Keratinocyte (primary cell): Measurements from ENCODE around the gene GPC4. TPM values are rescaled to one million over a fixed set of nuclear protein-coding genes. Genes with fewer than 3 reads are reported as not detected.

ENCODE experiments used
- DNase-seq: peaks from one replicate; pipeline ENCODE4 v3.0.0-alpha.2; 2011; ENCODE audit warnings: low read depth, missing footprints, low spot score
- FAIRE-seq: peaks from 2 replicates; lab custom pipeline; 2011; peaks lifted over from hg19 to GRCh38; lab: Jason Lieb, UNC
- H2AFZ ChIP-seq: 2 replicates; pipeline ENCODE4 v1.6.0; 2012; ENCODE audit warnings: low read length, control low read depth, inconsistent platforms; ENCODE audit not compliant: control insufficient read depth
- H3K27ac ChIP-seq: 2 replicates; pipeline ENCODE4 v1.5.1; 2011; ENCODE audit warnings: low read length; ENCODE audit not compliant: control insufficient read depth, insufficient read depth
- H3K27me3 ChIP-seq: 3 replicates; pipeline ENCODE4 v1.6.0; 2011; ENCODE audit warnings: low read length; ENCODE audit not compliant: control insufficient read depth, insufficient read depth; ENCODE audit errors: extremely low read depth
- H3K36me3 ChIP-seq, 2 experiments: 2 replicates in 1 of 2; 3 replicates in 1 of 2; pipeline ENCODE4 v1.5.1; 2011; ENCODE audit warnings: low read length in 2 of 2, mild to moderate bottlenecking in 1 of 2; ENCODE audit not compliant: control insufficient read depth in 2 of 2, insufficient read depth in 2 of 2; ENCODE audit errors: extremely low read depth in 1 of 2
- H3K4me1 ChIP-seq: 3 replicates; pipeline ENCODE4 v1.5.1; 2011; ENCODE audit warnings: low read length; ENCODE audit not compliant: control insufficient read depth, insufficient read depth; ENCODE audit errors: extremely low read depth
- H3K4me2 ChIP-seq: 3 replicates; pipeline ENCODE4 v1.6.0; 2011; ENCODE audit warnings: low read depth, low read length; ENCODE audit not compliant: control insufficient read depth, insufficient read depth; ENCODE audit errors: extremely low read depth
- H3K4me3 ChIP-seq, 3 experiments: fragments of 200-600 bp in 1 of 3; sonication (generic) in 1 of 3; 2 replicates in 2 of 3; 3 replicates in 1 of 3; pipeline ENCODE4 v1.5.1; 2011 to 2016; ENCODE audit warnings: low read length in 3 of 3, mild to moderate bottlenecking in 3 of 3, control low read depth in 2 of 3, inconsistent platforms in 1 of 3, low read depth in 1 of 3, mixed read lengths in 1 of 3, mixed run types in 1 of 3, moderate library complexity in 1 of 3; ENCODE audit not compliant: control insufficient read depth in 2 of 3, insufficient read depth in 2 of 3; ENCODE audit errors: extremely low read depth in 1 of 3
- H3K79me2 ChIP-seq: 2 replicates; pipeline ENCODE4 v1.6.0; 2012; ENCODE audit warnings: low read length; ENCODE audit not compliant: control insufficient read depth, insufficient read depth
- H3K9ac ChIP-seq: 3 replicates; pipeline ENCODE4 v1.6.0; 2011; ENCODE audit warnings: low read length; ENCODE audit not compliant: control insufficient read depth, insufficient read depth; ENCODE audit errors: extremely low read depth
- H3K9me1 ChIP-seq: 3 replicates; pipeline ENCODE4 v1.6.0; 2011; ENCODE audit warnings: low read length; ENCODE audit not compliant: control insufficient read depth, insufficient read depth; ENCODE audit errors: extremely low read depth
- H3K9me3 ChIP-seq: 2 replicates; pipeline ENCODE4 v1.5.1; 2012; ENCODE audit warnings: low read depth, low read length; ENCODE audit not compliant: control insufficient read depth
- H4K20me1 ChIP-seq: 3 replicates; pipeline ENCODE4 v1.6.0; 2011; ENCODE audit warnings: low read length; ENCODE audit not compliant: control insufficient read depth, insufficient read depth; ENCODE audit errors: extremely low read depth
- EZH2 ChIP-seq: IDR thresholded peaks from one replicate; pipeline ENCODE4 v1.6.1; 2012; ENCODE audit warnings: inconsistent platforms, mild to moderate bottlenecking, low read length, moderate library complexity
- dilution Hi-C: fragments of 300-500 bp; cut with MboI; formaldehyde crosslinking; loops from one replicate; pipeline ENCODE4 v1.7.0; 2020; ENCODE audit warnings: low sequenced_read_pairs; ENCODE audit not compliant: extremely low pct_ligation_motif_present
- polyA plus RNA-seq, 5 experiments: library from polyadenylated mRNA; depleted of rRNA in 3 of 5; stranded (reverse) in 3 of 5; stranded (forward) in 1 of 5; unstranded in 1 of 5; fragments of >200 nt; gene quantifications; 1 replicate in 1 of 5; 2 replicates in 3 of 5; 3 replicates in 1 of 5; pipeline versions ENCODE4 v1.2.1 to v1.2.3, GENCODE V29; 2011 to 2012; ENCODE audit warnings: missing spikeins in 2 of 5, low read depth in 1 of 5, low replicate concordance in 1 of 5
- TF ChIP-seq, protein P1 (sequence below), 3 experiments: IDR thresholded peaks in 1 of 3; conservative IDR thresholded peaks in 1 of 3; optimal IDR thresholded peaks in 1 of 3; 2 replicates in 2 of 3; 3 replicates in 1 of 3; pipeline versions ENCODE3 to v1.5.1; 2011; ENCODE audit warnings: low read length in 3 of 3, mild to moderate bottlenecking in 3 of 3, moderate library complexity in 2 of 3, control low read depth in 1 of 3, inconsistent platforms in 1 of 3; ENCODE audit not compliant: insufficient read depth in 2 of 3; ENCODE audit errors: extremely low read depth in 1 of 3

GPC4 gene
- polyA plus RNA-seq, 1 donor (not counting 4 experiments of a cell fraction or from before 2014, with no cell fraction given) = 0.76 TPM

DNA sequence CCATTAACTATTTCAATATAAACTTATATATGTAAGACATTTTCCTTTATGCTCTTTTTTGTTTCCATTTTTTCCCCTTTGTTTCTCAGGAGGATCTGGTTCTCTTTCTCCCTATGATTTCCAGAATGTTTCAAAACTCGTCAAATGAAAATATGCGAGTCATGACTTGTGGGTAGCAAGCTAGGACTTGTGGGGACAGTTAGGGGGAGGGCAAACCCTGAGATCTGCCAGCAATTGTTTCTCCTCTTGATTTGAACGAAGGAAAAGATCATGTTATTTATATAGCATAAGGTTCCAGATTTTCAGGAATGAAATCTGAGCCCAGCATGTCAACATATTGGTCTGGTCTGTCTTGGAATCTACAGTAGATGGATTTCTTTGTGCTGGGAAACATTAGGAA is 28.9 kb upstream of the GPC4 start:
- H3K4me2 ChIP-seq = no peak overlapping the region
- H3K9me3 ChIP-seq = no peaks in the 10 kb centered on the region
- no peaks in the 10 kb centered on the region for H3K9me1 ChIP-seq
- TF ChIP-seq, protein P1, sequence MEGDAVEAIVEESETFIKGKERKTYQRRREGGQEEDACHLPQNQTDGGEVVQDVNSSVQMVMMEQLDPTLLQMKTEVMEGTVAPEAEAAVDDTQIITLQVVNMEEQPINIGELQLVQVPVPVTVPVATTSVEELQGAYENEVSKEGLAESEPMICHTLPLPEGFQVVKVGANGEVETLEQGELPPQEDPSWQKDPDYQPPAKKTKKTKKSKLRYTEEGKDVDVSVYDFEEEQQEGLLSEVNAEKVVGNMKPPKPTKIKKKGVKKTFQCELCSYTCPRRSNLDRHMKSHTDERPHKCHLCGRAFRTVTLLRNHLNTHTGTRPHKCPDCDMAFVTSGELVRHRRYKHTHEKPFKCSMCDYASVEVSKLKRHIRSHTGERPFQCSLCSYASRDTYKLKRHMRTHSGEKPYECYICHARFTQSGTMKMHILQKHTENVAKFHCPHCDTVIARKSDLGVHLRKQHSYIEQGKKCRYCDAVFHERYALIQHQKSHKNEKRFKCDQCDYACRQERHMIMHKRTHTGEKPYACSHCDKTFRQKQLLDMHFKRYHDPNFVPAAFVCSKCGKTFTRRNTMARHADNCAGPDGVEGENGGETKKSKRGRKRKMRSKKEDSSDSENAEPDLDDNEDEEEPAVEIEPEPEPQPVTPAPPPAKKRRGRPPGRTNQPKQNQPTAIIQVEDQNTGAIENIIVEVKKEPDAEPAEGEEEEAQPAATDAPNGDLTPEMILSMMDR (optimal IDR thresholded peaks at IDR 0.05 in 1 of 3, IDR thresholded peaks at IDR 0.05 in 1 of 3, conservative IDR thresholded peaks at IDR 0.05 in 1 of 3; ENCODE audit: extremely low read depth in 1 of 3, insufficient read depth in 2 of 3, low read length in 3 of 3) = no peak
- no peak for TF ChIP-seq EZH2
- no peaks in the 10 kb centered on the region for H3K79me2 ChIP-seq
- DNase-seq = no peak
- H3K27ac ChIP-seq = no peak overlapping the region
- H2AFZ ChIP-seq = no peak overlapping the region
- no peak for FAIRE-seq
- H3K9ac ChIP-seq = no peak overlapping the region
- peaks cover 3% of the 10 kb centered on the region for H3K27me3 ChIP-seq
- no peaks in the 10 kb centered on the region for H3K36me3 ChIP-seq
- dilution Hi-C loops = no loop called here
- H3K4me3 ChIP-seq = no peak overlapping the region
- no peaks in the 10 kb centered on the region for H3K4me1 ChIP-seq
- H4K20me1 ChIP-seq = no peaks in the 10 kb centered on the region

DNA sequence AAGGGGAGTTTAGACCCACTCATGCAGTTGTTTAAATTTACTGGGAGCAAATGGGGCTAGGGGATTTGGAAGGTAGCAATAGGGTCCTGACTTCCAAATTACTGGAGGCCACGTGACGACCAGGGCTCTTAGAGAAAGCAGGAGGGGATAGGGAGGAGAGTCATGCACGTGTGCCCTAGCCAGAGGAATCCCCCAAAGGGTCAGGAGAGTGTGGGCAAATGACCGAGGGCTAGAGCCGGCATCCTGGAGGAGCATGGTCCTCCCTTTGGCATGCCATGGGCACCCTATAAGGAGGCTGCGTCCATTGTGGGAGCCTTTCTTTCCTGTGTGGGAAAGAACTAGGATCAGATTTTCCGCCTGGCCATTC is 25.5 kb upstream of the GPC4 start:
- no peak for FAIRE-seq
- H2AFZ ChIP-seq = no peak overlapping the region
- H3K36me3 ChIP-seq = no peaks in the 10 kb centered on the region
- H3K27ac ChIP-seq = no peak overlapping the region
- no peak overlapping the region for H3K9ac ChIP-seq
- no peaks in the 10 kb centered on the region for H3K79me2 ChIP-seq
- H4K20me1 ChIP-seq = no peaks in the 10 kb centered on the region
- H3K9me3 ChIP-seq = no peaks in the 10 kb centered on the region
- no peaks in the 10 kb centered on the region for H3K9me1 ChIP-seq
- TF ChIP-seq, protein P1 (optimal IDR thresholded peaks at IDR 0.05 in 1 of 3, IDR thresholded peaks at IDR 0.05 in 1 of 3, conservative IDR thresholded peaks at IDR 0.05 in 1 of 3; ENCODE audit: extremely low read depth in 1 of 3, insufficient read depth in 2 of 3, low read length in 3 of 3) = no peak
- TF ChIP-seq EZH2 = no peak
- H3K27me3 ChIP-seq = peaks cover 3% of the 10 kb centered on the region
- no peak for DNase-seq
- H3K4me1 ChIP-seq = no peaks in the 10 kb centered on the region
- H3K4me3 ChIP-seq = no peak overlapping the region
- H3K4me2 ChIP-seq = no peak overlapping the region
- dilution Hi-C loops = no loop called here
